HEK293T (cell line): ENCODE results near the gene RAB12.

Experiments
- FOXA1 ChIP-seq: fragments of 450-650 bp; IDR thresholded peaks from 2 replicates; pipeline ENCODE4 v1.6.1; 2016; ENCODE audit warnings: mild to moderate bottlenecking
- FOXM1 ChIP-seq: fragments of 450-650 bp; IDR thresholded peaks from 2 replicates; pipeline ENCODE4 v1.6.1; 2017; ENCODE audit warnings: mild to moderate bottlenecking, borderline replicate concordance
- SP1 ChIP-seq: fragments of 450-650 bp; IDR thresholded peaks from 2 replicates; pipeline ENCODE4 v1.6.1; 2017

DNA sequence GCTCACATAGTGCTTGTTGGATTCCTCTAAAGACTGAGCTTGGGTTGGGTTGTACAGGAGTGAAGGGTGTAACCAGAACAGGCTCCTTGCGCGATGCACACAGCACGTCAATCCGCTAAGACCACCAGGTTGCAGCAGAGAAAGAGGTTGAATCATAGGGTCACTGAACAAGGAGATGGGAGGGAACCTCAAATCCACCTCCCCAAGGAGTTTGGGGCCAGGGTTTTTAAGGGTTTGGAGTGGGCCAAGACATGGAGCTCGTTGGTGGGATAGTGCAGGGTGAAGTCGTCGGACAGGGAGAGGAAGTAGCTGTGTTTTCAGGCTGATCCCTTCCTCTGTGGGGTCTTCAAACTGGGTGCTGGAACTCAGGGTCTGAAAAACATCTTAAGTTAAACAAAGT lies 75.3 kb downstream of the RAB12 start:
- no peak for TF ChIP-seq FOXA1
- no peak for TF ChIP-seq FOXM1
- no peak for TF ChIP-seq SP1
